Measurements from ENCODE around the gene TUB. TPM values are rescaled to one million over a fixed set of nuclear protein-coding genes. Genes with fewer than 3 reads are reported as not detected.
A peak's percentile ranks its signal among the peaks of the same experiment; 100 is the strongest.

The TUB gene
- polyA plus RNA-seq, 1 donor (not counting 4 experiments of a cell fraction or from before 2014, with no cell fraction given) = 0.84 TPM

- H2AFZ ChIP-seq (ENCODE audit: control insufficient read depth, low read length) = no peak overlapping the region
- no peak overlapping the region for H3K4me2 ChIP-seq (ENCODE audit: control insufficient read depth, extremely low read depth, insufficient read depth, low read depth, low read length)
- no peak overlapping the region for H3K9ac ChIP-seq (ENCODE audit: control insufficient read depth, extremely low read depth, insufficient read depth, low read length)
- H3K4me3 ChIP-seq (ENCODE audit: control insufficient read depth in 2 of 3, extremely low read depth in 1 of 3, insufficient read depth in 2 of 3, low read depth in 1 of 3, low read length in 3 of 3) = no peak overlapping the region
- TF ChIP-seq CTCF (optimal IDR thresholded peaks at IDR 0.05 in 1 of 3, IDR thresholded peaks at IDR 0.05 in 1 of 3, conservative IDR thresholded peaks at IDR 0.05 in 1 of 3; ENCODE audit: extremely low read depth in 1 of 3, insufficient read depth in 2 of 3, low read length in 3 of 3) = no peak
- TF ChIP-seq EZH2 (IDR thresholded peaks at IDR 0.05; ENCODE audit: low read length) = no peak
- no peak for FAIRE-seq
- dilution Hi-C loops (cut with MboI; ENCODE audit: extremely low pct_ligation_motif_present, low sequenced_read_pairs) = no loop called here
- no peaks in the 10 kb centered on the region for H3K9me3 ChIP-seq (ENCODE audit: control insufficient read depth, low read depth, low read length)
- no peaks in the 10 kb centered on the region for H3K9me1 ChIP-seq (ENCODE audit: control insufficient read depth, extremely low read depth, insufficient read depth, low read length)
- H3K27ac ChIP-seq (ENCODE audit: control insufficient read depth, insufficient read depth, low read length) = no peak overlapping the region
- H3K4me1 ChIP-seq (ENCODE audit: control insufficient read depth, extremely low read depth, insufficient read depth, low read length) = peaks cover 5% of the 10 kb centered on the region
- peaks cover 11% of the 10 kb centered on the region for H3K27me3 ChIP-seq (ENCODE audit: control insufficient read depth, extremely low read depth, insufficient read depth, low read length)
- DNase-seq (ENCODE audit: low read depth, low spot score) = no peak
- H3K36me3 ChIP-seq (ENCODE audit: control insufficient read depth in 2 of 2, extremely low read depth in 1 of 2, insufficient read depth in 2 of 2, low read length in 2 of 2) = no peaks in the 10 kb centered on the region
- H3K79me2 ChIP-seq (ENCODE audit: control insufficient read depth, insufficient read depth, low read length) = no peaks in the 10 kb centered on the region
- no peaks in the 10 kb centered on the region for H4K20me1 ChIP-seq (ENCODE audit: control insufficient read depth, extremely low read depth, insufficient read depth, low read length)
Observed at GRCh38 chr11:8079111-8079675, 1.8 kb upstream of the TUB start.

- Histone ChIP-seq H3K4me3 (ENCODE audit: control insufficient read depth in 2 of 3, extremely low read depth in 1 of 3, insufficient read depth in 2 of 3, low read depth in 1 of 3, low read length in 3 of 3) (no peak overlapping the region), H3K9me1 (ENCODE audit: control insufficient read depth, extremely low read depth, insufficient read depth, low read length) (no peaks in the 10 kb centered on the region), H3K9ac (ENCODE audit: control insufficient read depth, extremely low read depth, insufficient read depth, low read length) (no peak overlapping the region), H3K4me2 (ENCODE audit: control insufficient read depth, extremely low read depth, insufficient read depth, low read depth, low read length) (peak overlapping the region; percentile 71), H3K27me3 (ENCODE audit: control insufficient read depth, extremely low read depth, insufficient read depth, low read length) (peaks cover 11% of the 10 kb centered on the region), H3K36me3 (ENCODE audit: control insufficient read depth in 2 of 2, extremely low read depth in 1 of 2, insufficient read depth in 2 of 2, low read length in 2 of 2) (no peaks in the 10 kb centered on the region), H4K20me1 (ENCODE audit: control insufficient read depth, extremely low read depth, insufficient read depth, low read length) (no peaks in the 10 kb centered on the region), H3K79me2 (ENCODE audit: control insufficient read depth, insufficient read depth, low read length) (no peaks in the 10 kb centered on the region), H2AFZ (ENCODE audit: control insufficient read depth, low read length) (no peak overlapping the region), H3K9me3 (ENCODE audit: control insufficient read depth, low read depth, low read length) (no peaks in the 10 kb centered on the region), H3K27ac (ENCODE audit: control insufficient read depth, insufficient read depth, low read length) (no peak overlapping the region), H3K4me1 (ENCODE audit: control insufficient read depth, extremely low read depth, insufficient read depth, low read length) (peaks cover 5% of the 10 kb centered on the region)
- dilution Hi-C loops (cut with MboI; ENCODE audit: extremely low pct_ligation_motif_present, low sequenced_read_pairs) = no loop called here
- DNase-seq (ENCODE audit: low read depth, low spot score) (no peak), FAIRE-seq (no peak)
- no peak for TF ChIP-seq CTCF (optimal IDR thresholded peaks at IDR 0.05 in 1 of 3, IDR thresholded peaks at IDR 0.05 in 1 of 3, conservative IDR thresholded peaks at IDR 0.05 in 1 of 3; ENCODE audit: extremely low read depth in 1 of 3, insufficient read depth in 2 of 3, low read length in 3 of 3)
- no peak for TF ChIP-seq EZH2 (IDR thresholded peaks at IDR 0.05; ENCODE audit: low read length)
Observed at GRCh38 chr11:8080069-8080670, 841 bp upstream of the TUB start.

Data from keratinocyte (primary cell).